Femur (tissue), 1 donor: Measurements from ENCODE around the gene FAF2.
"Not testable (repeated sequence)": the region's sequence is repeated elsewhere in the genome, so short reads cannot be mapped to it uniquely, and the experiment has no call there.

Source experiments
- DNase-seq: peaks from one replicate; pipeline ENCODE4 v3.0.0-alpha.2; 2017

FAF2 gene

DNA sequence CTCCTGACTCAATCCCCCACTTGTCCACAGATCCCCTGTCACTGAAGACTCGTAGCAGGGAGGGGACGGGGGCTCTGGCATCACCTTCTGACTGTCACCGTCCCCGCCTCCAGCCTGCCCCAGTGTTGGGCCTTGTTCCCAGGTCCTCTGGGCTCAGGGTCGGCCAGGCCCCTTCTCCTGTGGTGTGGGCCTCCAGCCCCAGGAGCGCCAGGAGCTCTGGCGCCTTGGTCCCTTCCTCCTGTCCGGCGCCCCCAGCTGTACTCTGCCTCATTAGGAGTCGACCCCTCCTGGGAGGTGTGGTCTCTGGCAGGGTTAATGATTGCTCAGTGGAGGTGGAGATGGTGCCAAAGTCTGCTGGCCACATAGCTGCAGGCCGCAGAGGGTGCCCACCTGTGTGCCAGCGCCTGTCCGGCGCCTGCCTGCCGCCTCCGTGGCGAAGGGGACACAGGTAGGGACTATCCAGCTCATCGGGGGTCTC, 100.8 kb downstream of the FAF2 start, which contains the start of gene CDHR2:
Gene CDHR2 (plus strand): TSS at position 376 of the 478 bp plus-strand sequence. CDS start 16,011 bp downstream, outside the sequence.
- DNase-seq = no peak

DNA sequence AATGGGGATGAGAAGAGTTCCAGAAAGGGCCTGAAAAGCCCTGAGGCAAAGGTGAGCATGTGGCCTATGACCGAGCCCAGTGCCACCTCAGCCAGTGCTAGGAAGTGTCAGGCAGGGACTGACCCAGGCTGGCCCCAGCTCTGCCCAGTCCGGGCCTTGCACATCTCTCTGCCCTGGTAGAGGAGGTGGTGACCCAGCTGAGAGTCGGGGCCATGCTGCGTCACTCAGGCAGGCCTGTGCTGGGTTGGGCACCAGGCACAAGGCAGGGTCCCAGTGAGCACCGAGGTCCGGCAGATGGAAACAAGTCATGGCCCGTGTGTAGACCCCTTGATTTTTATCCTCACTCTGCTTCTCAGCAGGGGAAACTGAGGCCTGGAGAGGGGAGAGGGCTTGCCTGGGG, 101.7 kb downstream of the FAF2 start:
- DNase-seq = no peak

DNA sequence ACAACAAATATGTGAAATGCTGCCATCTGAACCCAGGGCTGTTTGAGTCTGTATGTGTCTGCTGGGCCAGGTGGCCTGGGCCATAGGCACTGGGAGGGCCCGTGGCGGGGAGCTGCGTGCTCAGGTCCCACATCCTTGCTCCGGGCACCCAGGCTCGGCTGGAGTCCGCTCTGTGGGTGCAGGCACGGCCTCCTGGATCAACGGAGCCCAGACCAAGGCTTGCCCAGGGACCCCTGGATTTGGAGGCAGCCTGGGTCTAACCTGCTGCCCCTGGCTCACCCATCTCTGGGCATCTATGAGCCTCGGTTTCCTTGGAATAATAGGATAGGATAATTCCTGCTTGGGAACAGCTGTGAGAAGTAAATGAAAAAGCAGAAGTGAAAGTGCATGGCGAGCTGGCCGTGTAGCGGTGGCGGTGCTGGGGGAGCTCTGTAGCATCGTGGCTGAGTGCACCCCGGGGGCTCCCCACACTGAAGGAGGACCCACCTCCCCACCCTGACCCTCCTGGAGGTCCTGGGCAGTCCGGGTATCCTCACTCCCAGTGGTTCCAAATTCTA, 102.2 kb downstream of the FAF2 start:
- DNase-seq = no peak

DNA sequence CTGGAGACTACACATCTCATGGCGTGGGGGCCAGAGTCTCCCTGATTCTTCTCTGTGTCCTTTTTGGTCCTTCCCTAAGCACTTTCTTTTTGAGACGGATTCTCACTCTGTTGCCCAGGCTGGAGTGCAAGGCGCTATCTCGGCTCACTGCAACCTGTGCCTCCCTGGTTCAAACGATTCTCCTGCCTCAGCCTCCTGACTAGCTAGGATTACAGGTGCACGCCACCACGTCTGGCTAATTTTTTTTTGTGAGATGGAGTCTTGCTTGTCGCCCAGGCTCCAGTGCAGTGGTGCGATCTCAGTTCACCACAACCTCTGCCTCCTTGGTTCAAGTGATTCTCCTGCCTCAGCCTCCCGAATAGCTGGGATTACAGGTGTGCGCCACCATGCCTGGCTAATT, 102.8 kb downstream of the FAF2 start:
- DNase-seq = not testable (repeated sequence)

DNA sequence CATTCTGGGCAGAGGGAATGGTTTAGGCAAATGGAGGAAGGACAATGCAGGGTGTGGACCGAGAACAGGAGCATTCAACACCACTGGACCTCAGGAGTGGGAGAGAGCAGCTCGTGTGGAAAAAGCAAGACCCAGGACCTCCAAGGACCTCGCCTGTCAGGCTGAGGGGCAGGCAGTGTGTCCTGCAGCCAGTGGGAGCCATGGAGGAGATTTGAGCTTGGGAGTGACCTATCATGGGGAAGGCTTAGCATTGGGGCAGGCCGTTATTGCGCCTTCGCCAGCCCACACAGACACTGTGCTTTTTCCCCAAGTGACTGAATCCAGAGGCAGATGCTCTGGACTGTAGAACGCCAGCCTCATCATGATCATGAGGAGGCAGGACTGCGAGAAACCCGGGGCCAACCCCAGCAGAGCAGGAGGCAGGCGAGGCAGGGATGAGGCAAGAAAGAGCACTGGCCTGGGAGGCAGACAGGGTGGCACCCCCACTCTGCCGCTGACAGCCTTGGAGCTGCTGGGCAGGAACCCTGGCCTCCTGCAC, 104.2 kb downstream of the FAF2 start:
- DNase-seq = no peak

DNA sequence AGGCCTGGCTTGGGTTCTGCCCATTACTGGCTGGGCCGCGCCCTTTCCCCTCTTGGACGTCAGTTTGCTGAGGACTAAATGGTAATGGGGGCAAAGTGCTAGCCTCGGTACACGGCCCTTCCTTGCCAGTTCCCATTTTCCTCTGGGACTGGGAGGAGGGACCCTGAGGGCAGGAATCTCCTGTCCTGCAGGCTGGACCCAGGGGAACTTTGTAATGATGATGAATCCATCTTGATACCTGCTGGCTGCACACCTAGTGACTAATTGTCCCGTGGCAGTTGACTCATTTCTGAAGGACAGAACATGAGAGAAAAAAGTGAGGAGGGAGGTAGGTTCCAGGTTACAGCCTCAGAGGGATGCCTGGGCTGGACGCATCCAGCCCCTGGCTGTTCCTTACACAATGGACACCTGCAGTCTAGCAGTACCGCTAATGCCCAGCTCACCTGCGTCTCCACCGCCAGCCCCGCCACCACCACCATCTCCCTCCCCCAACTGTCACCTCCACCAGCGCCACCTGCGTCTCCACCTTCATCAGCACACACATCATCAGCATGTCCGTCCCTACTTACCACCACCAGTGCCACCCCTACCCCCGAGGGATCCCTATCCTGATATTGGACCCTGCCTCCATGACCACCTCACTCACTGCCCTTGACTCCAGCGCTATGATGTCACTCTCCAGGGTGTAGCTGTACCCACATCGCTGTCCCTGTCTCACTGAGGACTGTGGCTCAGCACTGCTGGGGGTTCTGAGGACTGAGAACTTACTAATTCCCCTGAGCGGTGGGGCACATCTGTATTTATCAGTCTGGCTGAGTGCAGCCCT, 105.3 kb downstream of the FAF2 start:
- no peak for DNase-seq

DNA sequence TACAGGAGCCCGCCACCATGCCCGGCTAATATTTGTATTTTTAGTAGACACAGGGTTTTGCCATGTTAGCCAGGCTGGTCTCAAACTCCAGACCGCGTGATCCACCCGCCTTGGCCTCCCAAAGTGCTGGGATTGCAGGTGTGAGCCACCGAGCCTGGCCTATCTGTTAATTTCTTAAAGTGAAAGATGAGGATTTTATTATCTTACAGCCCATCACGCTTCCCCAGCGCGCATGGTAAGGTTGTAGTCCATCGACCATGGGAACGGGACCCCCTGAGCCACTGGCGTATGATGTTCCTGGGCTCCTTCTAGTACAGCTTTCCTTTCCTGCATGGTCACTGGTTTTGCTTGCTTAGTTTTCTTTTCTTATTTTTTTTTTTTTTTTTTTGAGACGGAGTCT, 109.7 kb downstream of the FAF2 start:
- DNase-seq = no peak
